Aorta (tissue), 5 donors: ENCODE measurements around the gene FAM200B. TPM values are rescaled to one million over a fixed set of nuclear protein-coding genes. Genes with fewer than 3 reads are reported as not detected.

ENCODE experiments used
- ATAC-seq: fragments of 200-7000 bp; cut with Tn5 transposase; one replicate; pipeline ENCODE4 v1.9.1; 2022; ENCODE audit warnings: moderate library complexity; ENCODE audit not compliant: low FRiP score
- DNase-seq, 2 donors: peaks; one replicate each; pipeline ENCODE4 v3.0.0-alpha.2; 2020
- H3K27ac ChIP-seq, 2 donors: one replicate each; pipeline ENCODE4 v1.5.1; 2013; ENCODE audit warnings: low read length in 2 of 2, mild to moderate bottlenecking in 2 of 2, moderate library complexity in 2 of 2, control low read depth in 1 of 2, inconsistent platforms in 1 of 2, low read depth in 1 of 2
- H3K27me3 ChIP-seq, 2 donors: one replicate each; pipeline ENCODE4 v1.6.1; 2013; ENCODE audit warnings: control low read depth in 1 of 2, low read length in 1 of 2, mild to moderate bottlenecking in 1 of 2, moderate library complexity in 1 of 2; ENCODE audit not compliant: insufficient read depth in 2 of 2, control insufficient read depth in 1 of 2
- H3K36me3 ChIP-seq, 2 donors: one replicate each; pipeline ENCODE4 v1.6.1; 2013; ENCODE audit warnings: control low read depth in 1 of 2, low read length in 1 of 2, mild to moderate bottlenecking in 1 of 2; ENCODE audit not compliant: insufficient read depth in 2 of 2, control insufficient read depth in 1 of 2
- H3K4me1 ChIP-seq, 2 donors: one replicate each; pipeline ENCODE4 v1.6.1; 2013; ENCODE audit warnings: low read length in 2 of 2, control low read depth in 1 of 2, mild to moderate bottlenecking in 1 of 2, moderate library complexity in 1 of 2; ENCODE audit not compliant: insufficient read depth in 2 of 2, control insufficient read depth in 1 of 2
- H3K4me3 ChIP-seq, 2 donors: one replicate each; pipeline ENCODE4 v1.5.1; 2013; ENCODE audit warnings: low read length in 2 of 2, control low read depth in 1 of 2, mild to moderate bottlenecking in 1 of 2
- H3K9me3 ChIP-seq: one replicate; pipeline ENCODE4 v1.6.1; 2013; ENCODE audit warnings: mild to moderate bottlenecking, low read length; ENCODE audit not compliant: control insufficient read depth
- WGBS, 2 donors: extraction: QIAGEN DNeasy Blood & Tissue Kit; methylation state at CpG; one replicate each; pipeline ENCODE4 v1.1.7; 2013; 5-methylcytosine and 5-hydroxymethylcytosine counted together
- intact Hi-C, 2 donors: fragments of 100-400 bp; cut with DNase I; formaldehyde crosslinking; loops; one replicate each; pipeline versions ENCODE4 v1.14.2 to v1.15.0; 2022
- polyA plus RNA-seq, 2 donors: library from polyadenylated mRNA; stranded (reverse); fragments of 200-250 nt; gene quantifications; one replicate each; pipeline ENCODE4 v1.2.3, GENCODE V29; 2013
- total RNA-seq, 2 donors: library from RNA; stranded (reverse); fragmentation: NEBNext Ultra II Directional; extraction: Animal tissue kit (Norgen Biotek cat#: 25700); gene quantifications; one replicate each; pipeline ENCODE4 v1.2.1, GENCODE V29; 2021
- donor health status: healthy with polysubstance abuse.
- donor health status: Bipolar disorder and iron deficiency.
- donor health status: DM: no; HTN: no; CAD: no.
- donor health status: DM: no; HTN: no; CAD: no.
- donor health status: DM: yes; HTN: yes; CAD: no.

FAM200B gene
- total and polyA plus RNA-seq, 4 donors = 23.0 to 116 (median 38.9) TPM

GRCh38 chr4:15659768-15660570, 21.7 kb upstream of the FAM200B start:
- 88 to 93% methylated on average over 5 of the region's 5 CpGs for WGBS, 2 donors
- H3K36me3 ChIP-seq = no peaks in the 10 kb centered on the region
- ATAC-seq (no peak), DNase-seq (no peak)
- H3K27me3 ChIP-seq = no peaks in the 10 kb centered on the region
- no peaks in the 10 kb centered on the region for H3K4me1 ChIP-seq
- no peak overlapping the region for H3K4me3 ChIP-seq
- no peaks in the 10 kb centered on the region for H3K9me3 ChIP-seq
- intact Hi-C loops = no loop called here
- no peak overlapping the region for H3K27ac ChIP-seq

DNA sequence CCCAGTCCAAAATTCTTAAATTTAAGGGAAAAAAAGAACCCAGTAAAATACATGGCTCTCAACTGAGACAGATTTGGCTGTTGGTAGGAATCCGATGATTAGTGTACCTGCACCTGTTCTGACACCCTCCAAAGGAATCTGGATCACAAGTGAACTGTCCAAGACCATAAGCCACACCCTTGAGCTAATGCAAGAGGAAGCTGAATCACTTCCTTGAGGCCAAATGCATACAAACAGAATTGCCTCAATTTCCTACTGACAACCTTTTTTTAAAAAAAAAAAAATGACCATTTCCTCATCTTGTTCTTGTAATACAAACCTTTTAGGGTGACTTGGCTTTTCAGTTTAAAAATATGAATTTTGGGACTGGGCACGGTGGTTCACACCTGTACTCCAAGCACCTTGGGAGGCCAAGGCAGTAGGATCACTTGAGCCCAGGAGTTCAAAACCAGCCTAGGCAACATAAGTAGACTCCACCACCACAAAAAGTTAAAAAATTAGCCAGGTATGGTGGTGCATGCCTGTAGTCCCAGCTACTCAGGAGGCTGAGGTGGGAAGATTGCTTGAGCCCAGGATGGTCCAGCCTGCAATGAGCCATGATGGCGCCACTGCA, 15.8 kb upstream of the FAM200B start:
- Histone ChIP-seq H3K36me3 (no peaks in the 10 kb centered on the region), H3K4me3 (no peak overlapping the region), H3K9me3 (no peaks in the 10 kb centered on the region), H3K4me1 (no peaks in the 10 kb centered on the region), H3K27ac (no peak overlapping the region), H3K27me3 (no peaks in the 10 kb centered on the region)
- ATAC-seq (no peak), DNase-seq (no peak)
- 93 to 94% methylated on average over 3 of the region's 3 CpGs for WGBS, 2 donors
- intact Hi-C loops = no loop called here

DNA sequence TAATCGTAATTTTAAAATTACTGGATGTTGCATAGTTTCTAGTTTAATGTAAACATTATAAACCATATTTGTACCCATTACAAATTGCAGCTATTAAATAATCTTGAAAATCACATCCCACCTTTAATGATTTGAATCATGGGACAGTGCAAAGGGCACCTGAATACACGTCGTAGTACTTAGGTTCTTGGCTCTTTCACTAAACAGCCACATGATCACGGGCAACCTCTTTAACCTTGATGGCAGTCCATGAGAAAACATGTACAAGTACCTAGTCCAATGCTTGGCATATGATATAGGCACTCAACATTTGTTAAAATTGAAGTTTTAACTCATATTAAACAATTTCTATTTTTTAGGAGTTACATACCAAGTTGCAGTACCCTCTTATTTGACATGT, 14.6 kb upstream of the FAM200B start:
- 92 to 96% methylated on average over 4 of the region's 4 CpGs for WGBS, 2 donors
- no peaks in the 10 kb centered on the region for H3K4me1 ChIP-seq
- H3K9me3 ChIP-seq = no peaks in the 10 kb centered on the region
- ATAC-seq = no peak
- no peak overlapping the region for H3K4me3 ChIP-seq
- no peak for DNase-seq
- H3K27me3 ChIP-seq = no peaks in the 10 kb centered on the region
- intact Hi-C loops = no loop called here
- no peaks in the 10 kb centered on the region for H3K36me3 ChIP-seq
- no peak overlapping the region for H3K27ac ChIP-seq

- no peaks in the 10 kb centered on the region for H3K9me3 ChIP-seq
- intact Hi-C loops = no loop called here
- H3K36me3 ChIP-seq = no peaks in the 10 kb centered on the region
- no peak overlapping the region for H3K4me3 ChIP-seq
- 58 to 60% methylated on average over 1 of the region's 1 CpG for WGBS, 2 donors
- DNase-seq (no peak), ATAC-seq (no peak)
- H3K27me3 ChIP-seq = no peaks in the 10 kb centered on the region
- H3K4me1 ChIP-seq = no peaks in the 10 kb centered on the region
- H3K27ac ChIP-seq = no peak overlapping the region
These were observed 12.8 kb upstream of the FAM200B start for GRCh38 chr4:15668566-15669435.

DNA sequence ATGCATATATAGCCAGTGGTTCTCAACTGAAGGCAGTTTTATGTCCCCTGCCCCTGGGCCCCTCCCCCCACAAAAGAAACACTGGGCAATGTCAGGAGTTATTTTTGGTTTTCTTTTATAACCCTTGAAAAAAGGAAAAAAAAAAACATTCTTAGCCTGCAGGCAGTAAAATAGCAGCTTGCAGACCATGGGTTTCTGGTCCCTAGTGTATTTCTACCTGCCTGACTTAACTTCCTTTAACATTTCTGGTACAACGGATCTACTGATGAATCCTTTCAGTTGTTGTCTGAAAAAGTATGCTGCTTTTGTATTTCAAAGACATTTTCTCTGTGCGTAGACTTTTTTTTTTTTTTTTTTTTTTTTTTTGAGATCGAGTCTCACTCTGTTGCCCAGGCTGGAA, 11.1 kb upstream of the FAM200B start:
- 18 to 44% methylated on average over 2 to 3 of the region's 3 CpGs for WGBS, 2 donors

DNA sequence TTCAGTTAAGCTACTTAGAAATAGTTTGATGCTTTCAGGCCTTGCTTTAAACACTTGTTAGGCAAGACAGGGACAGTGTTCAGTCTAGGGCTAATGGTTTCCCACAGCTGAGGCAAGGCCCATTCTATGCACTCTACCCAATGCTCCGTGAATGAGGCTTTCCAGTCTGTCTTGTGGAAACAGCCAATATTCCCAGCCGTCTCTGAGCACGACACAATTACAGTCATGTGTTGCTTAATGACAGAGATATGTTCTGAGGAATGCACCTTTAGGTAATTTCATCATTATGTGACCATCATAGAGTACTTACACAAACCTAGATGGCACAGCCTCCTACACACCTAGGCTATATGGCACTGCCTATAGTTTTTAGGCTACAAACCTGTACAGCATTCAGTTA, 9.5 kb upstream of the FAM200B start:
- 91 to 97% methylated on average over 3 of the region's 3 CpGs for WGBS, 2 donors
- no peaks in the 10 kb centered on the region for H3K36me3 ChIP-seq
- no peak for ATAC-seq
- DNase-seq = no peak
- no peak overlapping the region for H3K4me3 ChIP-seq
- no peaks in the 10 kb centered on the region for H3K4me1 ChIP-seq
- no peaks in the 10 kb centered on the region for H3K27me3 ChIP-seq
- intact Hi-C loops = no loop called here
- no peaks in the 10 kb centered on the region for H3K9me3 ChIP-seq
- no peak overlapping the region for H3K27ac ChIP-seq

More for the DNA sequence above, 11.1 kb upstream of the FAM200B start:
- Histone ChIP-seq H3K9me3 (no peaks in the 10 kb centered on the region), H3K27me3 (no peaks in the 10 kb centered on the region), H3K36me3 (no peaks in the 10 kb centered on the region), H3K27ac (no peak overlapping the region), H3K4me3 (no peak overlapping the region), H3K4me1 (no peaks in the 10 kb centered on the region)
- ATAC-seq (no peak), DNase-seq (no peak)
- intact Hi-C loops = no loop called here

GRCh38 chr4:15673337-15673736, 8.3 kb upstream of the FAM200B start:
- 96 to 98% methylated on average over 1 of the region's 1 CpG for WGBS, 2 donors
- Histone ChIP-seq H3K4me1 (no peaks in the 10 kb centered on the region), H3K4me3 (no peak overlapping the region), H3K9me3 (no peaks in the 10 kb centered on the region), H3K36me3 (no peaks in the 10 kb centered on the region), H3K27me3 (no peaks in the 10 kb centered on the region), H3K27ac (no peak overlapping the region)
- intact Hi-C loops = no loop called here
- no peak for ATAC-seq
- no peak for DNase-seq

DNA sequence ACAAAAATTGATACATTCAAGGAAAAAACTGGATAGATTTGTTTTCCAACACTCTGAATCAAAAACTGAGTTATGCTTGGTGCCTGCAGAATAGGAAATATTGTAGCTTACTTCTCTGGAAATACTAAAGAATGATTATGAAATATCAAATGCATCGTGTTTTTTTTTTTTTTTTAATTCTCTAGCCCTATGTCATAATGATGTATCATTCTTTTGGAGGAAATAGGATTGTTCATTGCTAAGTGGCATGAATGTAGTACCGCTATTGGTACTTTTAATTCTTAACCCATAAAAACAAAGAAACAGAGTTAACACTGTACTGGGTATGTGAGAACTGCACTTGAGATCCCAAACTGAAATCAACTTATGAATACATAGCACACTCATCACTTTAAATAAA, 7.6 kb upstream of the FAM200B start:
- Histone ChIP-seq H3K4me1 (no peaks in the 10 kb centered on the region), H3K4me3 (no peak overlapping the region), H3K27ac (no peak overlapping the region), H3K36me3 (no peaks in the 10 kb centered on the region), H3K27me3 (no peaks in the 10 kb centered on the region), H3K9me3 (no peaks in the 10 kb centered on the region)
- intact Hi-C loops = no loop called here
- ATAC-seq = no peak
- DNase-seq = no peak
- WGBS, 2 donors = 88 to 91% methylated on average over 2 of the region's 2 CpGs
